ENCODE results near the gene H2AZ1. TPM values are rescaled to one million over a fixed set of nuclear protein-coding genes. Genes with fewer than 3 reads are reported as not detected.

H2AZ1 gene
- total RNA-seq, 2 donors from 2014 or later: 580 to 651 TPM

GRCh38 chr4:99917575-99917974 is 32.5 kb downstream of the H2AZ1 start:
- H3K9ac ChIP-seq (ENCODE audit: extremely low read depth, low read length, poor library complexity, severe bottlenecking): no peak overlapping the region
- 83 to 95% methylated on average over 2 to 3 of the region's 3 CpGs for WGBS, 2 experiments (ENCODE audit: insufficient coverage in 1 of 2, insufficient read length in 1 of 2)
- H3K27ac ChIP-seq (ENCODE audit: low read depth, low read length): no peak overlapping the region
- peaks cover 60% of the 10 kb centered on the region for H3K36me3 ChIP-seq (ENCODE audit: control insufficient read depth, insufficient read depth, low read length)
- H3K4me3 Mint-ChIP-seq: no peak overlapping the region
- no peak overlapping the region for H3K4me3 ChIP-seq (ENCODE audit: low read length)
- H3K36me3 Mint-ChIP-seq (ENCODE audit: low read depth): peaks cover 53% of the 10 kb centered on the region
- no peaks in the 10 kb centered on the region for H3K27me3 ChIP-seq (ENCODE audit: control insufficient read depth, insufficient read depth, low read length, poor library complexity, severe bottlenecking)
- no peaks in the 10 kb centered on the region for H3K4me1 ChIP-seq (ENCODE audit: control insufficient read depth, insufficient read depth, low read length)
- H3K27ac Mint-ChIP-seq: no peak overlapping the region
- peaks cover 14% of the 10 kb centered on the region for H3K9me3 ChIP-seq (ENCODE audit: control insufficient read depth, low read length)
- H3K4me1 Mint-ChIP-seq: no peaks in the 10 kb centered on the region
- no peaks in the 10 kb centered on the region for H3K27me3 Mint-ChIP-seq (ENCODE audit: insufficient read depth)
- no peaks in the 10 kb centered on the region for H3K9me3 Mint-ChIP-seq
- DNase-seq: no peak
- TF ChIP-seq CTCF (conservative IDR thresholded peaks at IDR 0.05): no peak

GRCh38 chr4:99915449-99915848 is 34.6 kb downstream of the H2AZ1 start:
- H3K27ac Mint-ChIP-seq: no peak overlapping the region
- Histone ChIP-seq H3K4me1 (ENCODE audit: control insufficient read depth, insufficient read depth, low read length) (no peaks in the 10 kb centered on the region), H3K9me3 (ENCODE audit: control insufficient read depth, low read length) (peaks cover 14% of the 10 kb centered on the region), H3K9ac (ENCODE audit: extremely low read depth, low read length, poor library complexity, severe bottlenecking) (no peak overlapping the region), H3K4me3 (ENCODE audit: low read length) (no peak overlapping the region), H3K27me3 (ENCODE audit: control insufficient read depth, insufficient read depth, low read length, poor library complexity, severe bottlenecking) (no peaks in the 10 kb centered on the region), H3K36me3 (ENCODE audit: control insufficient read depth, insufficient read depth, low read length) (peaks cover 49% of the 10 kb centered on the region), H3K27ac (ENCODE audit: low read depth, low read length) (no peak overlapping the region)
- H3K36me3 Mint-ChIP-seq (ENCODE audit: low read depth): peaks cover 53% of the 10 kb centered on the region
- no peak for TF ChIP-seq CTCF (conservative IDR thresholded peaks at IDR 0.05)
- 96% methylated on average over 2 of the region's 2 CpGs; no CpG with 5 or more reads in 1 of the 2 experiments for WGBS, 2 experiments (ENCODE audit: insufficient coverage in 1 of 2, insufficient read length in 1 of 2)
- H3K4me1 Mint-ChIP-seq: no peaks in the 10 kb centered on the region
- no peaks in the 10 kb centered on the region for H3K9me3 Mint-ChIP-seq
- H3K27me3 Mint-ChIP-seq (ENCODE audit: insufficient read depth): no peaks in the 10 kb centered on the region
- no peak for DNase-seq
- H3K4me3 Mint-ChIP-seq: no peak overlapping the region

Other genes with a start within 250 kb of the H2AZ1 start
- not detected for gene DAPP1, start 133.4 kb downstream of the H2AZ1 start, total RNA-seq
- 10 to 100 TPM; 31.6 to 33.0 TPM for gene LAMTOR3, start 55.8 kb downstream of the H2AZ1 start, total RNA-seq
- 10 to 100 TPM; 50.3 to 62.5 TPM for gene DNAJB14, start 3.7 kb downstream of the H2AZ1 start, total RNA-seq
- gene DDIT4L, start 240.2 kb upstream of the H2AZ1 start, total RNA-seq: 10 to 100 TPM; 10.8 to 19.7 TPM

Measured in endodermal cell (in vitro differentiated cells).